ENCODE results near the gene SUGP2. TPM values are rescaled to one million over a fixed set of nuclear protein-coding genes. Genes with fewer than 3 reads are reported as not detected.

SUGP2 gene
- total and polyA plus RNA-seq, 2 of the 13 experiments (the other 11 are each of a cell fraction or from before 2014, with no cell fraction given): 40.6 to 57.7 TPM

DNA sequence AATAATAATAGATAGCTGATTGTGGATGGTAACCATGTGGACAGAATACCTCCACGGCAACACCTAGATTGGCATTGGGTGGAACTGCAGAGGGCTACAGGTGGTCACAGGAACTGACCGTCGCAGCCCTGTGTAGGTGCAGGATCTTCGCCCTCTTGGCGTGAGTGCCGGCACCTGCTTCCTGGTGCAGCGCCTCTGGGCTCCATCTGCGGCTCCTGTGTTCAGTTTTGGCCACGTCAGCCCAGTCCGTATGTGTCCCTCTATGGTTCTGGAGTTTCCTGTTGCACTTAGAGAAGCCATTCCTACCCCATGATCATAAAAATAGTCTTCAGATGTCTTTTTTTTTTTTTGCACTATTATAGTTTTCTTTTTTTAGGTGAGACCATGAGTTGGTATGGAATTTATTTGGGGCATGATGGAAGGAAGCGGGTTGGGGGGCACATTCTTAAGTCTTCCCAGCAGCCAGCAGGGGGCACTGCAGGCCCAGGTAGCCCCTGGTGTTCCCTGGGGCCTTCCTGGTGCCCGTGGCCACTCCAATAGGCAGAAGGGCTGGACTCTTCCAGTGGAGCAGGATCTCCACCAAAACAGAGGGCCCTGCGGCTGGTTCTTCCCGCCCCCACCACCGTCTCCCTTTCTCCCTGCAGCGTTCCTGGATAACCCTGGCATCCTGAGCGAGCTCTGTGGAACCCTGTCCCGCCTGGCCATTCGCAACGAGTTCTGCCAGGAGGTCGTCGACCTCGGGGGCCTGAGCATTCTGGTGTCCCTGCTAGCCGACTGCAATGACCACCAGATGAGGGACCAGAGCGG, 20.4 kb upstream of the SUGP2 start:
- Histone ChIP-seq H3K9ac (ENCODE audit: insufficient read depth, low read depth, low read length) (no peak overlapping the region), H4K20me1 (ENCODE audit: insufficient read depth, low read length) (no peaks in the 10 kb centered on the region), H3K4me3 (replicated peaks in 1 of 3; ENCODE audit: insufficient read depth in 1 of 3, low read depth in 2 of 3, low read length in 3 of 3) (no peak overlapping the region), H3K27me3 (ENCODE audit: control insufficient read depth in 1 of 2, insufficient read depth in 2 of 2, low read length in 2 of 2) (no peaks in the 10 kb centered on the region), H3K9me3 (ENCODE audit: low read length) (no peaks in the 10 kb centered on the region), H3K36me3 (replicated peaks in 1 of 2; ENCODE audit: control insufficient read depth in 1 of 2, insufficient read depth in 2 of 2, low read length in 2 of 2) (peaks cover 30 to 79% of the 10 kb centered on the region in 2 experiments), H3K4me1 (ENCODE audit: insufficient read depth, low read length) (peaks cover 13% of the 10 kb centered on the region), H2AFZ (ENCODE audit: low read length) (no peak overlapping the region), H3K27ac (ENCODE audit: extremely low read length, insufficient read depth, low read length) (no peak overlapping the region), H3K79me2 (ENCODE audit: insufficient read depth, low read length) (no peaks in the 10 kb centered on the region), H3K4me2 (ENCODE audit: low read depth, low read length) (no peak overlapping the region)
- FAIRE-seq: no peak
- peak; percentile 50 for DNase-seq (ENCODE audit: low spot score)
- ChIA-PET CTCF (ENCODE audit: low intra/inter-chr PET ratio, low total read pairs) (interaction anchor here (0.9 to 2.7 kb wide), 5 partner anchors 45 to 121 kb away, joined by 4 to 31 read pairs (median 22); partner anchors contain the start of gene TMEM161A), POLR2A (no interaction called here)
- BruUV-seq (replicated peaks): no TSS peak
- intact Hi-C loops (cut with micrococcal nuclease; ENCODE audit: unreplicated experiment) (loop anchor here (2.0 kb wide), 1 partner anchor 85 kb away; the partner anchor contains the start of gene TMEM161A), in situ Hi-C loops (cut with HindIII; ENCODE audit: extremely low pct_ligation_motif_present, low pct_unique_long_range_greater_than_20kb) (loop anchor here (5.0 kb wide), 1 partner anchor 84 kb away; the partner anchor contains the start of gene TMEM161A)
- ATAC-seq: peak; percentile 77
- 90% methylated on average over 21 of the region's 25 CpGs for WGBS (ENCODE audit: low lambda C conversion rate)
- TF ChIP-seq ZNF883 (CRISPR knock-in tag; IDR thresholded peaks at IDR 0.05; ENCODE audit: not compliant biosample characterization) (no peak), ZNF770 (CRISPR knock-in tag; IDR thresholded peaks at IDR 0.05) (no peak), RORA (CRISPR knock-in tag; IDR thresholded peaks at IDR 0.05) (no peak), RAD21 (CRISPR knock-in tag; IDR thresholded peaks at IDR 0.05) (peak; percentile 95), AGO1 (IDR thresholded peaks at IDR 0.05; ENCODE audit: low read depth, low read length, poor library complexity, severe bottlenecking) (no peak), FOXJ3 (CRISPR knock-in tag; IDR thresholded peaks at IDR 0.05; ENCODE audit: borderline replicate concordance) (no peak), MAFF (IDR thresholded peaks at IDR 0.05; ENCODE audit: low read depth, low read length) (no peak), MLXIP (CRISPR knock-in tag; IDR thresholded peaks at IDR 0.05; ENCODE audit: borderline replicate concordance) (no peak), RXRA (CRISPR knock-in tag; IDR thresholded peaks at IDR 0.05) (peak; percentile 51; the same call in 1 of the 2 replicates), NR3C1 (CRISPR knock-in tag; IDR thresholded peaks at IDR 0.05) (no peak), HIVEP1 (CRISPR knock-in tag; IDR thresholded peaks at IDR 0.05) (0 out of 2 replicates have a peak, but pooled peaks have one; percentile 54), ZNF720 (CRISPR knock-in tag; IDR thresholded peaks at IDR 0.05) (no peak), ZNF816 (CRISPR knock-in tag; IDR thresholded peaks at IDR 0.05; ENCODE audit: borderline replicate concordance) (no peak), ZNF567 (CRISPR knock-in tag; IDR thresholded peaks at IDR 0.05; ENCODE audit: borderline replicate concordance) (no peak)
- TF ChIP-seq, protein P1, sequence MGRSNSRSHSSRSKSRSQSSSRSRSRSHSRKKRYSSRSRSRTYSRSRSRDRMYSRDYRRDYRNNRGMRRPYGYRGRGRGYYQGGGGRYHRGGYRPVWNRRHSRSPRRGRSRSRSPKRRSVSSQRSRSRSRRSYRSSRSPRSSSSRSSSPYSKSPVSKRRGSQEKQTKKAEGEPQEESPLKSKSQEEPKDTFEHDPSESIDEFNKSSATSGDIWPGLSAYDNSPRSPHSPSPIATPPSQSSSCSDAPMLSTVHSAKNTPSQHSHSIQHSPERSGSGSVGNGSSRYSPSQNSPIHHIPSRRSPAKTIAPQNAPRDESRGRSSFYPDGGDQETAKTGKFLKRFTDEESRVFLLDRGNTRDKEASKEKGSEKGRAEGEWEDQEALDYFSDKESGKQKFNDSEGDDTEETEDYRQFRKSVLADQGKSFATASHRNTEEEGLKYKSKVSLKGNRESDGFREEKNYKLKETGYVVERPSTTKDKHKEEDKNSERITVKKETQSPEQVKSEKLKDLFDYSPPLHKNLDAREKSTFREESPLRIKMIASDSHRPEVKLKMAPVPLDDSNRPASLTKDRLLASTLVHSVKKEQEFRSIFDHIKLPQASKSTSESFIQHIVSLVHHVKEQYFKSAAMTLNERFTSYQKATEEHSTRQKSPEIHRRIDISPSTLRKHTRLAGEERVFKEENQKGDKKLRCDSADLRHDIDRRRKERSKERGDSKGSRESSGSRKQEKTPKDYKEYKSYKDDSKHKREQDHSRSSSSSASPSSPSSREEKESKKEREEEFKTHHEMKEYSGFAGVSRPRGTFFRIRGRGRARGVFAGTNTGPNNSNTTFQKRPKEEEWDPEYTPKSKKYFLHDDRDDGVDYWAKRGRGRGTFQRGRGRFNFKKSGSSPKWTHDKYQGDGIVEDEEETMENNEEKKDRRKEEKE (IDR thresholded peaks at IDR 0.05): no peak
